GM12878 (cell line): ENCODE measurements around the gene NFATC3. TPM values are rescaled to one million over a fixed set of nuclear protein-coding genes. Genes with fewer than 3 reads are reported as not detected.

Source experiments
- ATAC-seq: fragments of 200-7000 bp; cut with Tn5 transposase; 3 replicates; pipeline ENCODE4 v1.9.1; 2020; ENCODE audit warnings: mild to moderate bottlenecking, moderate library complexity
- BruUV-seq: library from RNA; stranded (reverse); fragments of 400-500 nt; replicated peaks from 2 replicates; lab custom pipeline; 2021; lab: Mats Ljungman, UMichigan
- CTCF ChIA-PET: fragments of 300-600 bp; sonication (Branson Sonifier 250); formaldehyde crosslinking; extraction: SDS; loops from one replicate; lab custom pipeline; 2021; ENCODE audit warnings: inconsistent platforms; lab: Yijun Ruan, JAX
- POLR2A ChIA-PET: fragments of 350-600 bp; formaldehyde crosslinking; extraction: SDS; loops from one replicate; lab custom pipeline; 2021; ENCODE audit warnings: inconsistent platforms; lab: Charles Lee
- RAD21 ChIA-PET: fragments of 300-600 bp; sonication (Branson Sonifier 250); formaldehyde crosslinking; loops from one replicate; lab custom pipeline; 2023; ENCODE audit warnings: antibody characterized with exemption; ENCODE audit not compliant: unreplicated experiment; lab: Charles Lee
- SMC1A ChIA-PET: fragments of 300-600 bp; sonication (Branson Sonifier 250); formaldehyde crosslinking; loops from one replicate; lab custom pipeline; 2023; ENCODE audit not compliant: unreplicated experiment, uncharacterized antibody; lab: Charles Lee
- DNase-seq: peaks from one replicate; pipeline ENCODE4 v3.0.0-alpha.2; 2011; ENCODE audit warnings: low read depth, low spot score
- FAIRE-seq: peaks from 3 replicates; lab custom pipeline; 2011; peaks lifted over from hg19 to GRCh38; lab: Jason Lieb, UNC
- H2AFZ ChIP-seq: 2 replicates; pipeline ENCODE4 v1.6.0; 2011; ENCODE audit warnings: low read depth, low read length, control low read depth; ENCODE audit not compliant: control insufficient read depth
- H3K27ac ChIP-seq: 2 replicates; pipeline ENCODE4 v1.5.1; 2011; ENCODE audit warnings: control low read depth; ENCODE audit not compliant: control insufficient read depth, insufficient read depth
- H3K27me3 ChIP-seq, 2 experiments: replicated peaks in 1 of 2; 2 replicates each; pipeline versions ENCODE4 v1.6.0 to v1.6.1; 2011; ENCODE audit warnings: low read length in 1 of 2; ENCODE audit not compliant: control insufficient read depth in 2 of 2, insufficient read depth in 2 of 2
- H3K36me3 ChIP-seq, 2 experiments: 2 replicates each; pipeline ENCODE4 v1.5.1; 2011; ENCODE audit warnings: low read length in 1 of 2; ENCODE audit not compliant: control insufficient read depth in 2 of 2, insufficient read depth in 2 of 2
- H3K4me1 ChIP-seq: 2 replicates; pipeline ENCODE4 v1.6.1; 2011; ENCODE audit warnings: mild to moderate bottlenecking, low read length, moderate library complexity, mixed read lengths; ENCODE audit not compliant: control insufficient read depth, insufficient read depth
- H3K4me2 ChIP-seq: 2 replicates; pipeline ENCODE4 v1.6.0; 2011; ENCODE audit warnings: control low read depth; ENCODE audit not compliant: control insufficient read depth, insufficient read depth
- H3K4me3 ChIP-seq: fragments of 200-600 bp; sonication (generic); 2 replicates; pipeline ENCODE4 v1.5.1; 2016
- H3K79me2 ChIP-seq: 2 replicates; pipeline ENCODE4 v1.6.0; 2011; ENCODE audit warnings: low read length; ENCODE audit not compliant: control insufficient read depth, insufficient read depth
- H3K9ac ChIP-seq: 2 replicates; pipeline ENCODE4 v1.8.0; 2011; ENCODE audit warnings: low read length, control low read depth, mixed read lengths; ENCODE audit not compliant: control insufficient read depth, insufficient read depth
- H3K9me3 ChIP-seq: replicated peaks from 3 replicates; pipeline ENCODE4 v1.5.1; 2011; ENCODE audit warnings: mild to moderate bottlenecking, low read length; ENCODE audit not compliant: control insufficient read depth, insufficient read depth
- H4K20me1 ChIP-seq: 2 replicates; pipeline ENCODE4 v1.6.0; 2011; ENCODE audit not compliant: control insufficient read depth, insufficient read depth
- CREM ChIP-seq: IDR thresholded peaks from 2 replicates; pipeline ENCODE4 v1.6.1; 2014; ENCODE audit warnings: antibody characterized with exemption, low read depth
- EGR1 ChIP-seq, 2 experiments: IDR thresholded peaks; 1 replicate in 1 of 2; 2 replicates in 1 of 2; pipeline ENCODE4 v1.6.1; 2011 to 2012; ENCODE audit warnings: low read depth in 2 of 2, low read length in 2 of 2, borderline replicate concordance in 1 of 2, mild to moderate bottlenecking in 1 of 2, moderate library complexity in 1 of 2
- EP300 ChIP-seq, 2 experiments: fragments of 150-350 bp in 1 of 2; IDR thresholded peaks; 2 replicates each; pipeline ENCODE4 v1.6.1; 2011 to 2012; ENCODE audit warnings: low read depth in 2 of 2, low read length in 2 of 2, borderline replicate concordance in 1 of 2, improper control_type of control experiment in 1 of 2, inconsistent platforms in 1 of 2; ENCODE audit not compliant: control insufficient read depth in 1 of 2
- FOXK2 ChIP-seq: fragments of 450-650 bp; IDR thresholded peaks from 2 replicates; pipeline ENCODE4 v1.6.1; 2017; ENCODE audit warnings: mild to moderate bottlenecking, moderate library complexity
- LARP7 ChIP-seq: fragments of 450-650 bp; IDR thresholded peaks from 2 replicates; pipeline ENCODE4 v1.6.1; 2017; ENCODE audit warnings: mild to moderate bottlenecking
- MTA2 ChIP-seq: fragments of 450-650 bp; IDR thresholded peaks from 2 replicates; pipeline ENCODE4 v1.6.1; 2016; ENCODE audit warnings: low read depth, mild to moderate bottlenecking, moderate library complexity
- NBN ChIP-seq: fragments of 450-650 bp; IDR thresholded peaks from 2 replicates; pipeline ENCODE4 v1.6.1; 2016
- NR2F1 ChIP-seq: fragments of 450-650 bp; conservative IDR thresholded peaks from 2 replicates; pipeline ENCODE4 v1.6.1; 2017; ENCODE audit warnings: mild to moderate bottlenecking
- RELB ChIP-seq: fragments of 450-650 bp; IDR thresholded peaks from 2 replicates; pipeline ENCODE4 v1.6.1; 2017; ENCODE audit warnings: low read depth, mild to moderate bottlenecking, moderate library complexity
- SPI1 ChIP-seq: IDR thresholded peaks from 2 replicates; pipeline ENCODE4 v1.6.1; 2011; ENCODE audit warnings: low read depth, mild to moderate bottlenecking, low read length, moderate library complexity, borderline replicate concordance; ENCODE audit not compliant: insufficient read depth
- STAT3 ChIP-seq: IDR thresholded peaks from 2 replicates; pipeline ENCODE4 v1.6.1; 2011; ENCODE audit warnings: low read depth, low read length, improper control_type of control experiment
- ZBTB4 ChIP-seq: fragments of 450-650 bp; formaldehyde crosslinking; IDR thresholded peaks from 2 replicates; pipeline ENCODE4 v1.4.0; 2022; ENCODE audit warnings: mild to moderate bottlenecking, moderate library complexity
- ZNF592 ChIP-seq: fragments of 450-650 bp; IDR thresholded peaks from 2 replicates; pipeline ENCODE4 v1.6.1; 2017; ENCODE audit warnings: mild to moderate bottlenecking, moderate library complexity
- WGBS: methylation state at CpG from one replicate; pipeline ENCODE4 v1.1.6; 2016; ENCODE audit warnings: low lambda C conversion rate; ENCODE audit not compliant: insufficient replicate concordance, insufficient coverage; ENCODE audit errors: missing lambda C conversion rate; 5-methylcytosine and 5-hydroxymethylcytosine counted together
- in situ Hi-C: fragments of 300-500 bp; cut with MboI; formaldehyde crosslinking; loops from 9 replicates; pipeline ENCODE4 v1.14.3; 2018; ENCODE audit warnings: mixed read lengths
- intact Hi-C: fragments of 100-400 bp; cut with micrococcal nuclease; formaldehyde crosslinking; loops from one replicate; pipeline ENCODE4 v1.14.2; 2022; ENCODE audit not compliant: unreplicated experiment
- polyA plus RNA-seq, 11 experiments: library from polyadenylated mRNA; depleted of rRNA in 4 of 11; unstranded in 6 of 11; stranded (reverse) in 5 of 11; fragments of >200 nt; fragmentation: Nextera tagmentation in 4 of 11; fragmentation: Illumina TruSeq in 1 of 11; extraction: Ambion mirVana in 4 of 11; extraction: Trizol in 1 of 11; gene quantifications; 1 replicate in 1 of 11; 2 replicates in 10 of 11; pipeline versions ENCODE4 v1.2.1 to v1.2.3, GENCODE V29; 2011 to 2016; ENCODE audit warnings: inconsistent platforms in 2 of 11, missing spikeins in 2 of 11, low read depth in 1 of 11
- total RNA-seq, 4 experiments: library from RNA; depleted of rRNA in 3 of 4; stranded (reverse); fragments of >200 nt in 3 of 4; fragmentation: Illumina TruSeq in 1 of 4; extraction: Trizol in 1 of 4; gene quantifications; 2 replicates each; pipeline versions ENCODE4 v1.2.1 to v1.2.3, GENCODE V29; 2013 to 2021

NFATC3 gene
- total and polyA plus RNA-seq, 10 of the 15 experiments (the other 5 are each of a cell fraction or from before 2014, with no cell fraction given) = 4.2 to 37.6 (median 24.9) TPM

- CTCF ChIA-PET = interaction anchor here (0.6 to 2.4 kb wide), 5 partner anchors 9 to 42 kb away, joined by 3 to 7 read pairs (median 4); no protein-coding TSS in a partner anchor
- POLR2A ChIA-PET = interaction anchor here (0.5 to 1.4 kb wide), 7 partner anchors 11 to 172 kb away, joined by 3 to 7 read pairs (median 4); no protein-coding TSS in a partner anchor
- SMC1A ChIA-PET = interaction anchor here (0.6 to 1.3 kb wide), 7 partner anchors 8 to 278 kb away, joined by 3 to 4 read pairs (median 3); no protein-coding TSS in a partner anchor
- in situ Hi-C loops = no loop called here
- DNase-seq (no peak), FAIRE-seq (no peak), ATAC-seq (peak; percentile 2)
- Histone ChIP-seq H3K27me3 (no peaks in the 10 kb centered on the region), H3K9me3 (no peaks in the 10 kb centered on the region), H4K20me1 (no peaks in the 10 kb centered on the region), H3K4me1 (peaks cover 41% of the 10 kb centered on the region), H3K36me3 (peaks cover 15 to 35% of the 10 kb centered on the region in 2 experiments), H3K79me2 (no peaks in the 10 kb centered on the region), H3K9ac (peak overlapping the region; percentile 39; the same call in 1 of the 2 replicates), H3K4me2 (peak overlapping the region; percentile 62), H2AFZ (peak overlapping the region; percentile 29; the same call in 1 of the 2 replicates), H3K27ac (peak overlapping the region; percentile 67), H3K4me3 (no peak overlapping the region)
- no TSS peak for BruUV-seq
- RAD21 ChIA-PET = interaction anchor here (0.6 to 2.0 kb wide), 3 partner anchors 9 to 144 kb away, joined by 3 to 7 read pairs (median 3); no protein-coding TSS in a partner anchor
- intact Hi-C loops = no loop called here
- WGBS = 11% methylated on average over 13 of the region's 13 CpGs
- 0 out of 2 replicates have a peak, but pooled peaks have one; percentile 29 for TF ChIP-seq CREM
- TF ChIP-seq LARP7 = peak; percentile 18; the same call in 1 of the 2 replicates
- TF ChIP-seq STAT3 = no peak
- peak in 1 of 2 experiments; percentile 84; a peak in 2 of 3 replicates for TF ChIP-seq EGR1 (IDR thresholded peaks at IDR 0.05; ENCODE audit: borderline replicate concordance in 1 of 2, low read depth in 2 of 2, low read length in 2 of 2)
- peak; percentile 74 for TF ChIP-seq NR2F1
- TF ChIP-seq FOXK2 = peak; percentile 63
- peak; percentile 22; the same call in 1 of the 2 replicates for TF ChIP-seq NBN
- no peak for TF ChIP-seq ZNF592
- peak; percentile 44 for TF ChIP-seq RELB
- TF ChIP-seq SPI1 = peak; percentile 46; the same call in 1 of the 2 replicates
- TF ChIP-seq ZBTB4 = no peak
- peak; percentile 33; the same call in 1 of the 2 replicates for TF ChIP-seq MTA2
- TF ChIP-seq EP300 (IDR thresholded peaks at IDR 0.05; ENCODE audit: borderline replicate concordance in 1 of 2, control insufficient read depth in 1 of 2, low read depth in 2 of 2, low read length in 2 of 2) = peak in 1 of 2 experiments; percentile 13; a peak in 1 of 4 replicates
Measured at GRCh38 chr16:68079626-68080344, 5.4 kb upstream of the NFATC3 start.
